Naive thymus-derived CD4-positive, alpha-beta T cell (primary cell): ENCODE data around the gene LRBA. TPM values are rescaled to one million over a fixed set of nuclear protein-coding genes. Genes with fewer than 3 reads are reported as not detected.

Experiments used
- ATAC-seq: fragments of 150-1000 bp; cut with Tn5 transposase; 2 replicates; pipeline ENCODE4 v1.10.0; 2021; ENCODE audit warnings: mild to moderate bottlenecking, moderate library complexity
- CTCF ChIA-PET: fragments of 350-600 bp; sonication (Branson Sonifier 250); formaldehyde crosslinking; loops from one replicate; lab custom pipeline; 2021; ENCODE audit warnings: antibody characterized with exemption; lab: Charles Lee
- POLR2A ChIA-PET: fragments of 350-600 bp; sonication (Branson Sonifier 250); formaldehyde crosslinking; loops from one replicate; lab custom pipeline; 2021; ENCODE audit warnings: antibody characterized with exemption, inconsistent platforms; lab: Charles Lee
- DNase-seq, 9 donors: peaks; one replicate each; pipeline versions ENCODE4 v3.0.0 to v3.0.0-alpha.2; 2020 to 2022; ENCODE audit warnings: mixed read lengths in 1 of 9
- H3K27ac ChIP-seq: one replicate; pipeline ENCODE4 v1.7.0; 2013; ENCODE audit warnings: mild to moderate bottlenecking, low read depth, low read length, moderate library complexity
- H3K27me3 ChIP-seq, 2 donors: one replicate each; pipeline ENCODE4 v1.7.0; 2013; ENCODE audit warnings: low read length in 2 of 2, mild to moderate bottlenecking in 2 of 2, moderate library complexity in 2 of 2; ENCODE audit not compliant: control insufficient read depth in 2 of 2, insufficient read depth in 2 of 2
- H3K36me3 ChIP-seq, 3 experiments: 1 replicate in 2 of 3; 2 replicates in 1 of 3; pipeline ENCODE4 v1.7.0; 2013; ENCODE audit warnings: low read length in 3 of 3, mild to moderate bottlenecking in 3 of 3, moderate library complexity in 1 of 3; ENCODE audit not compliant: insufficient read depth in 3 of 3, control insufficient read depth in 2 of 3
- H3K4me1 ChIP-seq, 2 donors: one replicate each; pipeline ENCODE4 v1.7.0; 2013; ENCODE audit warnings: low read length in 2 of 2, mild to moderate bottlenecking in 2 of 2, moderate library complexity in 1 of 2; ENCODE audit not compliant: control insufficient read depth in 2 of 2, insufficient read depth in 2 of 2
- H3K4me3 ChIP-seq: 2 replicates; pipeline ENCODE4 v1.7.0; 2013; ENCODE audit warnings: mild to moderate bottlenecking, low read length
- H3K9me3 ChIP-seq, 3 experiments: 1 replicate in 2 of 3; 2 replicates in 1 of 3; pipeline ENCODE4 v1.7.0; 2013; ENCODE audit warnings: low read length in 3 of 3; ENCODE audit not compliant: control insufficient read depth in 2 of 3
- H3K27ac Mint-ChIP-seq, 9 donors: one replicate each; pipeline ENCODE4 v1.8.0; 2020 to 2022; ENCODE audit warnings: mixed read lengths in 9 of 9, mild to moderate bottlenecking in 8 of 9, moderate library complexity in 5 of 9, inconsistent platforms in 2 of 9
- H3K27me3 Mint-ChIP-seq, 5 donors: one replicate each; pipeline ENCODE4 v1.8.0; 2021 to 2022; ENCODE audit warnings: mixed read lengths in 5 of 5, mild to moderate bottlenecking in 1 of 5
- H3K36me3 Mint-ChIP-seq, 5 donors: one replicate each; pipeline ENCODE4 v1.8.0; 2020 to 2022; ENCODE audit warnings: mixed read lengths in 5 of 5, mild to moderate bottlenecking in 3 of 5, inconsistent platforms in 1 of 5
- H3K4me1 Mint-ChIP-seq, 7 donors: one replicate each; pipeline ENCODE4 v1.8.0; 2020 to 2022; ENCODE audit warnings: mixed read lengths in 7 of 7, mild to moderate bottlenecking in 3 of 7, inconsistent platforms in 1 of 7
- H3K4me3 Mint-ChIP-seq, 10 donors: one replicate each; pipeline ENCODE4 v1.8.0; 2020 to 2022; ENCODE audit warnings: mild to moderate bottlenecking in 10 of 10, mixed read lengths in 10 of 10, moderate library complexity in 6 of 10, inconsistent platforms in 2 of 10
- H3K9me3 Mint-ChIP-seq, 11 donors: one replicate each; pipeline ENCODE4 v1.8.0; 2020 to 2022; ENCODE audit warnings: mixed read lengths in 11 of 11, mild to moderate bottlenecking in 4 of 11, inconsistent platforms in 1 of 11, moderate library complexity in 1 of 11
- intact Hi-C, 2 donors: fragments of 100-400 bp; cut with micrococcal nuclease; formaldehyde crosslinking; loops; one replicate each; pipeline ENCODE4 v1.15.1; 2023
- polyA plus RNA-seq, 2 donors: library from polyadenylated mRNA; unstranded; fragments of 300-500 nt; fragmentation: Illumina TruSeq; gene quantifications; one replicate each; pipeline ENCODE4 v1.2.3, GENCODE V29; 2021
- total RNA-seq, 6 experiments: library from RNA in 5 of 6; stranded (reverse) in 5 of 6; gene quantifications; 1 replicate in 5 of 6; 2 replicates in 1 of 6; pipeline ENCODE4 v1.2.3 and lab custom pipeline; 2021 to 2026

The LRBA gene
- total and polyA plus RNA-seq, 7 experiments from 2014 or later, result 20.8 to 71.4 (median 58.4) TPM

DNA sequence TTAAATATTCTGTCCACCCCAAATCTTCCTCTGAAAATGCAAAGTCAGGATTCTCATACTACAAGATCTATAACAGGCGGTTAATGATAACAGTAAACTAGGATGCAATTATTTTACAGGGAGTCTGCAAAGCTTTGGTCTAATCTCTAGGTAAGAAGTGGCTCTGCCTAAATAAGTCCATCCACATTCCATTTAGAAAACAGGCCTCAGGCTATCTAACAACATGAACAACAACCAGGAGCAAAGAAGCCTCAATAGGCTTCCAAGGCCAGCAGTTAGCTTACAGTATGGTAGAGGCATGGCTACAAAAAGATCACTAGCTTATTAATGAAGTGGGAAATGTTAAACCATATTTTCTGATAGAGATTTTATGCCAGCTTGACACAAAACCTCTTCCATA is 426.8 kb downstream of the LRBA start:
- H3K27ac Mint-ChIP-seq, result peak overlapping the region in 2 of 9 donors; percentile 6 to 10

DNA sequence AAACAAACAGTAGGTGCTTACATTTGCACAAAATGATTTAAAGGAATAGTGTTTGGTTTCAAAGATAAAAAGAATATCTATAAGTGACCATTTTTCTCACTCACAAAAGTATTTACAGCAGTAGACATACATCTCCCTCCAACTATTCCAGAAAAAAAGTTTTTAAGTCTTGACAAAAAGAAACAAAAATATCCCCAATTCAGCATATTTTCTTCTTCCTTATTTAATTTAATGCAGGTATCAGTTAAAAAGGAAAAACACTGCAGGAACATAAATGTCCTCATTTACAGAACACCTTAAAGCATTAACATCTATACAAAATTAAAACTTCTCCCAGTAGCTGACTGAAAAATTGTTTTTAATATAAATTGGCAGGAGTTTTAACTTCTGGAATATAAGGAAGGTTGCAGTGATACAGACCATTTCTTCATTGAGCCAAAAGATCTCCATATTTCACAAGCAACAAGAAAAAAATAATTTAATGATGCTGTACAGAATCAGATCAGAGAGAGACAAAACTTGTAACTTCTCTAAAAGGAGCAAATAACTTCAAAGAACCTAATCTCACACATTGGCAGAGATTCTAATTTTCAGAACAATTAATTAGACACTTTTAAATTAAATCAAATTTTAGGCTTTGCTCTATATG is 428.8 kb downstream of the LRBA start:
- Histone ChIP-seq H3K36me3 (peaks cover 0 to 41% (median 0%) of the 10 kb centered on the region in 3 experiments), H3K9me3 (no peaks in the 10 kb centered on the region), H3K4me3 (no peak overlapping the region), H3K27me3 (no peaks in the 10 kb centered on the region), H3K27ac (no peak overlapping the region), H3K4me1 (no peaks in the 10 kb centered on the region)
- H3K9me3 Mint-ChIP-seq, result peaks cover 0 to 5% (median 0%) of the 10 kb centered on the region in 11 donors
- POLR2A ChIA-PET, result no interaction called here
- DNase-seq, result no peak
- peaks cover 0 to under 1% (median 0%) of the 10 kb centered on the region in 7 donors for H3K4me1 Mint-ChIP-seq
- no peak for ATAC-seq
- peak overlapping the region in 3 of 9 donors; percentile 7 to 23 (median 20) for H3K27ac Mint-ChIP-seq
- H3K36me3 Mint-ChIP-seq, result peaks cover 18 to 82% (median 58%) of the 10 kb centered on the region in 5 donors
- H3K27me3 Mint-ChIP-seq, result no peaks in the 10 kb centered on the region
- no peak overlapping the region for H3K4me3 Mint-ChIP-seq
- CTCF ChIA-PET, result no interaction called here
- intact Hi-C loops, result no loop called here

More for the DNA sequence above, 426.8 kb downstream of the LRBA start:
- POLR2A ChIA-PET, result no interaction called here
- CTCF ChIA-PET, result interaction anchor here (0.6 kb wide), 1 partner anchor 16 kb away, joined by 3 read pairs; no protein-coding TSS in a partner anchor
- peaks cover 0 to 26% (median 0%) of the 10 kb centered on the region in 3 experiments for H3K36me3 ChIP-seq
- Mint-ChIP-seq H3K4me1 (peaks cover 0 to 4% (median 0%) of the 10 kb centered on the region in 7 donors), H3K9me3 (peaks cover 0 to 1% (median 0%) of the 10 kb centered on the region in 11 donors), H3K36me3 (peaks cover 6 to 68% (median 42%) of the 10 kb centered on the region in 5 donors), H3K27me3 (no peaks in the 10 kb centered on the region), H3K4me3 (no peak overlapping the region)
- ATAC-seq (no peak), DNase-seq (no peak)
- H3K27me3 ChIP-seq, result no peaks in the 10 kb centered on the region
- no peak overlapping the region for H3K27ac ChIP-seq
- H3K4me1 ChIP-seq, result no peaks in the 10 kb centered on the region
- no peak overlapping the region for H3K4me3 ChIP-seq
- H3K9me3 ChIP-seq, result no peaks in the 10 kb centered on the region
- intact Hi-C loops, result no loop called here

DNA sequence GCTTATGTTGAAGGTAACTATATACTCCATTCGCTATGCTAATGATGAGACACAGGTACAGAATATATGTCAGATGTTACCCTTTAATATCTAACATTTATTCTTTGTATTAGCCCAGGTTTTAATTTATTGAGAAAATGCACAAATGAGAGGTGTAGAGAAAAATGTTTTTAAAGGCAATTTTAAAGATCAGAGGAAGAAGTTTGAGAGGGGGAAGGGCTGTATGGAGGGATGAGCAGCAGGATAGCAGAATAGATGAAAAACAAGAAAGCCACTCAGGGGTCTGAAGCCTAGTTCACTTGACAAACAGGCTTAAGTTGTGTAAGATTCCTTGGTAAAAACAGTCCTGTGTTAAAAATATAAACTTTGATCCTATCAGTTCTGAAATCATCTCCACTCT is 429.5 kb downstream of the LRBA start:
- Histone ChIP-seq H3K27me3 (no peaks in the 10 kb centered on the region), H3K9me3 (no peaks in the 10 kb centered on the region), H3K27ac (no peak overlapping the region), H3K36me3 (peaks cover 0 to 38% (median 0%) of the 10 kb centered on the region in 3 experiments), H3K4me3 (no peak overlapping the region), H3K4me1 (no peaks in the 10 kb centered on the region)
- intact Hi-C loops, result no loop called here
- peaks cover 18 to 82% (median 63%) of the 10 kb centered on the region in 5 donors for H3K36me3 Mint-ChIP-seq
- no peaks in the 10 kb centered on the region for H3K4me1 Mint-ChIP-seq
- no peak for DNase-seq
- peaks cover 0 to 5% (median 0%) of the 10 kb centered on the region in 11 donors for H3K9me3 Mint-ChIP-seq
- POLR2A ChIA-PET, result no interaction called here
- H3K27me3 Mint-ChIP-seq, result no peaks in the 10 kb centered on the region
- H3K27ac Mint-ChIP-seq, result peak overlapping the region in 2 of 9 donors; percentile 7 to 41
- H3K4me3 Mint-ChIP-seq, result no peak overlapping the region
- CTCF ChIA-PET, result no interaction called here
- no peak for ATAC-seq

DNA sequence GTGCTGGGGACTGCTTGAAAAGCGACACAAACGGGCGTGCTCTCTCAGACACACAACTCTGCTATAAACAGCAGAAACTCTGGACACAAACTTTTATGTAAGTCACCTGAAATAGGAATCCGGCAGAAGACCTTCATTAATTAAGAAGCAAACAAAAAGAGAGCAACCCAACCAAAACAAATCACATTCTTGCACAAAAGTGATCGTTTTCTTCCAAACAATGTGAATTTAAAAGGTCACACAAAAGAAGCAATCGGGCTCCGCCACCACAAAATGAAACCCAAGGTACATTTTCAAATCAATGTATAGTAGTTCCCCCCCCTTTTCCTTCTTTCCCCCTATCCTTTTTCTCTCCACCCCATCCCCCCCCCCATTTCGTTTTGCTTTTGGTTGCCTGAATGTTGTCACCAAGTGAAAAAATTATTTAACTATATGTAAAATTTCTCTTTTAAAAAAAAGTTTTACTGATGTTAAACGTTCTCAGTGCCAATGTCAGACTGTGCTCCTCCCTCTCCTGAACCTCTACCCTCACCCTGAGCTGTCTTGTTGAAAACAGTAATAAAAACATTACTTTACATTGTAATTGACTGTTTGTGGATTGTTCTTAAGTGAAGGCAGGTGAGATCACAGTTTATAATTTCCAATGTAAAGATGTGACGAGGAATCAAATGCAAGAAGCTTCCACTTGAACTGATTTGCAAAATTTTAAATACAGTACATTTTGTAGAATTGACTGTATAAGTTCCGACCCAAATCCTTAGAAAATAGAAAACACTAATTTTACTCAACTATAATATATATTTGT is 430.8 kb downstream of the LRBA start:
- H3K36me3 Mint-ChIP-seq, result peaks cover 21 to 83% (median 63%) of the 10 kb centered on the region in 5 donors
- no peaks in the 10 kb centered on the region for H3K4me1 Mint-ChIP-seq
- Histone ChIP-seq H3K4me1 (no peaks in the 10 kb centered on the region), H3K27ac (no peak overlapping the region), H3K4me3 (no peak overlapping the region), H3K9me3 (no peaks in the 10 kb centered on the region), H3K27me3 (no peaks in the 10 kb centered on the region), H3K36me3 (peaks cover 0 to 34% (median 0%) of the 10 kb centered on the region in 3 experiments)
- H3K27ac Mint-ChIP-seq, result peak overlapping the region in 1 of 9 donors; percentile 47
- no peaks in the 10 kb centered on the region for H3K27me3 Mint-ChIP-seq
- H3K9me3 Mint-ChIP-seq, result peaks cover 0 to 6% (median 0%) of the 10 kb centered on the region in 11 donors
- ChIA-PET POLR2A (no interaction called here), CTCF (no interaction called here)
- intact Hi-C loops, result no loop called here
- no peak for ATAC-seq
- DNase-seq, result no peak
- no peak overlapping the region for H3K4me3 Mint-ChIP-seq

DNA sequence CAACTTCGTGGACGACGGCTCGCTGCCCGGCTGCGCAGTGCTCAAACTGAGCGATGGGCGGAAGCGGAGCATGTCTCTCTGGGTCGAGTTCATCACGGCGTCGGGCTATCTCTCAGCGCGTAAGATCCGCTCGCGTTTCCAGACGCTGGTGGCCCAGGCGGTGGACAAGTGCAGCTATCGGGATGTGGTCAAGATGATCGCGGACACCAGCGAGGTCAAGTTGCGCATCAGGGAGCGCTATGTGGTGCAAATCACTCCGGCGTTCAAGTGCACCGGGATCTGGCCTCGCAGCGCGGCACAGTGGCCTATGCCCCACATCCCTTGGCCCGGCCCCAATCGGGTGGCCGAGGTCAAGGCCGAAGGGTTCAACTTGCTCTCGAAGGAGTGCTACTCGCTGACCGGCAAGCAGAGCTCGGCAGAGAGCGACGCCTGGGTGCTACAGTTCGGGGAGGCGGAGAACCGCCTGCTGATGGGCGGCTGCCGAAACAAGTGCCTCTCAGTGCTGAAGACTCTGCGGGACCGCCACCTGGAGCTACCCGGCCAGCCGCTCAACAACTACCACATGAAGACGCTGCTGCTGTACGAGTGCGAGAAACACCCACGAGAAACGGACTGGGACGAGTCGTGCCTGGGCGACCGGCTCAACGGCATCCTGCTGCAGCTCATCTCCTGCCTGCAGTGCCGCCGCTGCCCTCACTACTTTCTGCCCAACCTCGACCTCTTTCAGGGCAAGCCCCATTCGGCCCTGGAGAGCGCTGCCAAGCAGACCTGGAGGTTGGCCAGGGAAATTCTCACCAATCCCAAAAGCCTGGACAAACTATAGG is 431.6 kb downstream of the LRBA start:
- H3K36me3 Mint-ChIP-seq, result peaks cover 17 to 84% (median 68%) of the 10 kb centered on the region in 5 donors

DNA sequence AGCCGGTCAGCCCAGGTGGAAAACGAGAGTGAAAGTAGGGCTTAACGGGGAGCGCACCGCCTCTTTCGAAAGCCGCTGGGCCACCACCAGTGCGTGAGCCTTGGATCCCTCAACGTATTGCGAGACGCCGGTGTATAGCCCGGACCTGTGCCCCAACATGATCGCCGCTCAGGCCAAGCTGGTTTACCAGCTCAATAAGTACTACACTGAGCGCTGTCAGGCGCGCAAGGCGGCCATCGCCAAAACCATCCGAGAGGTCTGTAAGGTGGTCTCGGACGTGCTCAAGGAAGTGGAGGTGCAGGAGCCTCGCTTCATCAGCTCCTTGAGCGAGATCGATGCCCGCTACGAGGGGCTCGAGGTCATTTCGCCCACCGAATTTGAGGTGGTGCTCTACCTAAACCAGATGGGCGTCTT is 432.2 kb downstream of the LRBA start:
- no peak overlapping the region for H3K27ac Mint-ChIP-seq
- peaks cover 17 to 78% (median 64%) of the 10 kb centered on the region in 5 donors for H3K36me3 Mint-ChIP-seq
- H3K27me3 Mint-ChIP-seq, result no peaks in the 10 kb centered on the region
- DNase-seq (no peak), ATAC-seq (no peak)
- no peaks in the 10 kb centered on the region for H3K4me1 ChIP-seq
- H3K27ac ChIP-seq, result no peak overlapping the region
- H3K4me3 Mint-ChIP-seq, result no peak overlapping the region
- no peaks in the 10 kb centered on the region for H3K9me3 ChIP-seq
- POLR2A ChIA-PET, result no interaction called here
- intact Hi-C loops, result no loop called here
- peaks cover 0 to 6% (median 0%) of the 10 kb centered on the region in 11 donors for H3K9me3 Mint-ChIP-seq
- CTCF ChIA-PET, result no interaction called here
- no peak overlapping the region for H3K4me3 ChIP-seq
- peaks cover 0 to 2% (median 0%) of the 10 kb centered on the region in 7 donors for H3K4me1 Mint-ChIP-seq
- no peaks in the 10 kb centered on the region for H3K27me3 ChIP-seq
- H3K36me3 ChIP-seq, result peaks cover 0 to 28% (median 0%) of the 10 kb centered on the region in 3 experiments

More for the DNA sequence above, 431.6 kb downstream of the LRBA start:
- ATAC-seq (no peak), DNase-seq (no peak)
- peaks cover 0 to 2% (median 0%) of the 10 kb centered on the region in 7 donors for H3K4me1 Mint-ChIP-seq
- ChIA-PET CTCF (no interaction called here), POLR2A (no interaction called here)
- Histone ChIP-seq H3K9me3 (no peaks in the 10 kb centered on the region), H3K4me3 (no peak overlapping the region), H3K27ac (no peak overlapping the region), H3K4me1 (no peaks in the 10 kb centered on the region), H3K36me3 (peaks cover 0 to 34% (median 0%) of the 10 kb centered on the region in 3 experiments), H3K27me3 (no peaks in the 10 kb centered on the region)
- no peak overlapping the region for H3K27ac Mint-ChIP-seq
- no peaks in the 10 kb centered on the region for H3K27me3 Mint-ChIP-seq
- peaks cover 0 to 6% (median 0%) of the 10 kb centered on the region in 11 donors for H3K9me3 Mint-ChIP-seq
- no peak overlapping the region for H3K4me3 Mint-ChIP-seq
- intact Hi-C loops, result no loop called here
